HCT116 (cell line): ENCODE data around the gene FSD1. TPM values are rescaled to one million over a fixed set of nuclear protein-coding genes. Genes with fewer than 3 reads are reported as not detected.

Experiments used
- ATAC-seq: fragments of 200-7000 bp; cut with Tn5 transposase; 2 replicates; pipeline ENCODE4 v1.9.1; 2020; ENCODE audit warnings: mild to moderate bottlenecking, moderate library complexity
- BruUV-seq: library from RNA; stranded (reverse); fragments of 400-500 nt; replicated peaks from 2 replicates; lab custom pipeline; 2021; lab: Mats Ljungman, UMichigan
- CTCF ChIA-PET: fragments of 300-600 bp; sonication (Branson Sonifier 250); formaldehyde crosslinking; loops from one replicate; lab custom pipeline; 2021; ENCODE audit warnings: antibody characterized with exemption; lab: Charles Lee
- POLR2A ChIA-PET: fragments of 300-600, 350-600 bp; sonication (Branson Sonifier 250); formaldehyde crosslinking; loops from one replicate; lab custom pipeline; 2021; ENCODE audit warnings: antibody characterized with exemption; lab: Charles Lee
- RAD21 ChIA-PET, 2 experiments: fragments of 300-600 bp; sonication (Branson Sonifier 250); formaldehyde crosslinking; loops; one replicate each; lab custom pipeline; 2023; ENCODE audit warnings: low total read pairs in 2 of 2; ENCODE audit not compliant: uncharacterized antibody in 2 of 2, unreplicated experiment in 2 of 2, low non-redundant PET in 1 of 2; lab: Charles Lee
- DNase-seq: peaks from one replicate; pipeline ENCODE4 v3.0.0-alpha.2; 2010; ENCODE audit warnings: low read depth, low spot score
- H2AFZ ChIP-seq: fragments of 200-600 bp; shearing (Covaris generic), sonication (generic); 2 replicates; pipeline ENCODE4 v1.6.1; 2017; ENCODE audit warnings: low read depth, mixed run types, mixed read lengths, antibody characterized with exemption, low read length; ENCODE audit not compliant: poor library complexity, severe bottlenecking
- H3K27ac ChIP-seq: 2 replicates; pipeline ENCODE4 v1.5.1; 2012; ENCODE audit warnings: low read depth, low read length
- H3K27me3 ChIP-seq: fragments of 200-600 bp; sonication (generic); 2 replicates; pipeline ENCODE4 v1.6.1; 2016; ENCODE audit warnings: mixed run types, low read length, mixed read lengths; ENCODE audit not compliant: insufficient read depth
- H3K36me3 ChIP-seq, 2 experiments: fragments of 200-500 bp in 1 of 2; fragments of 200-600 bp in 1 of 2; sonication (Bioruptor generic) in 1 of 2; sonication (generic) in 1 of 2; 2 replicates each; pipeline versions ENCODE4 v1.5.1 to v1.6.1; 2014 to 2016; ENCODE audit warnings: low read length in 2 of 2, inconsistent platforms in 1 of 2, mixed read lengths in 1 of 2, mixed run types in 1 of 2; ENCODE audit not compliant: insufficient read depth in 2 of 2, control insufficient read depth in 1 of 2
- H3K4me1 ChIP-seq, 2 experiments: fragments of 200-600 bp in 1 of 2; sonication (generic) in 1 of 2; 2 replicates each; pipeline versions ENCODE4 v1.5.1 to v1.6.1; 2012 to 2017; ENCODE audit warnings: low read length in 2 of 2, inconsistent platforms in 1 of 2, mild to moderate bottlenecking in 1 of 2, mixed read lengths in 1 of 2, mixed run types in 1 of 2, moderate library complexity in 1 of 2; ENCODE audit not compliant: insufficient read depth in 2 of 2, control insufficient read depth in 1 of 2
- H3K4me2 ChIP-seq: fragments of 200-600 bp; sonication (generic); 2 replicates; pipeline ENCODE4 v1.6.1; 2017; ENCODE audit warnings: mixed run types, low read length, mixed read lengths
- H3K4me3 ChIP-seq, 2 experiments: fragments of 200-600 bp in 1 of 2; sonication (generic) in 1 of 2; replicated peaks in 1 of 2; 2 replicates each; pipeline ENCODE4 v1.5.1; 2011 to 2016; ENCODE audit warnings: low read length in 2 of 2, control low read depth in 1 of 2, low read depth in 1 of 2, mild to moderate bottlenecking in 1 of 2, mixed read lengths in 1 of 2, mixed run types in 1 of 2
- H3K79me2 ChIP-seq: fragments of 200-600 bp; sonication (generic); 2 replicates; pipeline ENCODE4 v1.6.1; 2017; ENCODE audit warnings: mild to moderate bottlenecking, mixed run types, low read length, moderate library complexity, mixed read lengths; ENCODE audit not compliant: insufficient read depth
- H3K9ac ChIP-seq: fragments of 200-600 bp; sonication (generic); 2 replicates; pipeline ENCODE4 v1.6.1; 2016; ENCODE audit warnings: low read length, mixed read lengths
- H3K9me2 ChIP-seq: fragments of 200-600 bp; sonication (generic), shearing (Covaris generic); 2 replicates; pipeline ENCODE4 v1.6.1; 2017; ENCODE audit warnings: mixed run types, mild to moderate bottlenecking, moderate library complexity; ENCODE audit not compliant: insufficient read depth
- H3K9me3 ChIP-seq, 2 experiments: fragments of 200-500 bp in 1 of 2; fragments of 200-600 bp in 1 of 2; sonication (Bioruptor generic) in 1 of 2; sonication (generic) in 1 of 2; 2 replicates each; pipeline ENCODE4 v1.6.1; 2014 to 2017; ENCODE audit warnings: low read length in 2 of 2, mixed read lengths in 2 of 2, inconsistent platforms in 1 of 2, low read depth in 1 of 2, mild to moderate bottlenecking in 1 of 2, mixed run types in 1 of 2, moderate library complexity in 1 of 2; ENCODE audit not compliant: control insufficient read depth in 1 of 2, insufficient read depth in 1 of 2
- H4K20me1 ChIP-seq: fragments of 200-600 bp; sonication (generic), shearing (Covaris generic); 2 replicates; pipeline ENCODE4 v1.6.1; 2017; ENCODE audit warnings: mixed run types, mild to moderate bottlenecking, moderate library complexity; ENCODE audit not compliant: insufficient read depth
- CBX3 ChIP-seq: IDR thresholded peaks from 2 replicates; pipeline ENCODE4 v1.6.1; 2012; ENCODE audit warnings: low read depth
- CEBPB ChIP-seq: IDR thresholded peaks from 2 replicates; pipeline ENCODE4 v1.6.1; 2012; ENCODE audit warnings: low read depth
- EZH2phosphoT487 ChIP-seq: fragments of 200-600 bp; IDR thresholded peaks from 2 replicates; pipeline ENCODE4 v1.6.1; 2018; ENCODE audit warnings: antibody characterized with exemption, borderline replicate concordance
- FOSL1 ChIP-seq: IDR thresholded peaks from 2 replicates; pipeline ENCODE4 v1.6.1; 2012; ENCODE audit warnings: low read depth
- JUND ChIP-seq: IDR thresholded peaks from 2 replicates; pipeline ENCODE4 v1.6.1; 2012
- POLR2AphosphoS5 ChIP-seq: IDR thresholded peaks from 2 replicates; pipeline ENCODE4 v1.6.1; 2011; ENCODE audit warnings: mild to moderate bottlenecking, low read depth, low read length, moderate library complexity
- SIN3A ChIP-seq: IDR thresholded peaks from 2 replicates; pipeline ENCODE4 v1.6.1; 2012; ENCODE audit warnings: low read depth
- SP1 ChIP-seq: IDR thresholded peaks from 2 replicates; pipeline ENCODE4 v1.6.1; 2012; ENCODE audit warnings: low read depth
- TCF7L2 ChIP-seq: IDR thresholded peaks from 2 replicates; pipeline ENCODE4 v1.7.0; 2011; ENCODE audit warnings: borderline replicate concordance, inconsistent platforms; ENCODE audit not compliant: insufficient read depth, insufficient read length; ENCODE audit errors: extremely low read depth
- ZNF274 ChIP-seq: fragments of 200-500 bp; sonication (Bioruptor generic); IDR thresholded peaks from 2 replicates; pipeline ENCODE4 v1.6.1; 2014; ENCODE audit warnings: mild to moderate bottlenecking, low read depth, low read length, inconsistent platforms
- intact Hi-C: fragments of 100-400 bp; cut with micrococcal nuclease; formaldehyde crosslinking; loops from 2 replicates; pipeline ENCODE4 v1.10.0; 2022
- total RNA-seq: library from RNA; stranded (reverse); gene quantifications from one replicate; pipeline ENCODE4 v1.2.1, GENCODE V29; 2021; ENCODE audit not compliant: unreplicated experiment
- TF ChIP-seq, protein P1 (sequence below): IDR thresholded peaks from 2 replicates; pipeline ENCODE4 v1.6.1; 2012
- TF ChIP-seq, protein P2 (sequence below), 3 experiments: fragments of 200-600 bp in 1 of 3; sonication (generic) in 1 of 3; IDR thresholded peaks in 2 of 3; conservative IDR thresholded peaks in 1 of 3; 2 replicates each; pipeline ENCODE4 v1.5.1; 2012 to 2017; ENCODE audit warnings: low read depth in 2 of 3, low read length in 2 of 3, antibody characterized with exemption in 1 of 3, borderline replicate concordance in 1 of 3, control low read depth in 1 of 3, mild to moderate bottlenecking in 1 of 3, mixed read lengths in 1 of 3, mixed run types in 1 of 3, moderate library complexity in 1 of 3; ENCODE audit not compliant: insufficient read depth in 1 of 3
- TF ChIP-seq, protein P3 (sequence below): IDR thresholded peaks from 2 replicates; pipeline ENCODE4 v1.6.1; 2012
- TF ChIP-seq, protein P4 (sequence below): IDR thresholded peaks from 2 replicates; pipeline ENCODE4 v1.6.1; 2012; ENCODE audit warnings: low read depth

FSD1 gene
- total RNA-seq, 1 experiment from 2014 or later = 20.1 TPM

DNA sequence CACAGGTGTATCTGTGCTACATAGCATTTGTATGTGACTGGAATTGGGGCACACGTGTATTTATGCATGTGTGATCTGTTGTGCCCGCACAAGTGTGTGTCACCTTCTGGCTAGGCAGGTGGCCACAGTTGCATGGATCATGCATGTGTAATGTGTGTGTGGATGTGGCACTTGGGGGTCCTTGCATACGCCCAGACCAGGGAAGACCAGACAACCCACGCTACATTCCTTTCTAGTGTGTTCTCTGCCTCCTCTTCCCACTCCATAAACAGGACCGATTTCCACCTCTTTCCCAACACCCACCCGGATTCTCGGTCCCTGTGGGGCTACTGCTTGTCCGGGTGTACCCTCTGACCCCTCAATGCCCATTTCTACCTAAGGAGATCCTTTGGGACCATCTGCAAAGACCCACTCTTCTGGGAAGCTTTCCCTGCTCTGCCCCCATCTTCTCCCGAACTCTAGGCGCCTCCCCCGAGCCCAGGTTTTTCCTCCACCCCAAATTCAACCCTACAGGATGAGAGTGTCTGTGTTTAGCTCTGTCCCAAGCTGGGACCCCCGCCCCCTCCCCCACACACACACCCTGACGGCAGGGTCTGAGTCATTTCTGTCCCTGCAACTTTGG lies 21.9 kb downstream of the FSD1 start:
- no peak overlapping the region for H3K27ac ChIP-seq
- no peak overlapping the region for H3K9ac ChIP-seq
- H3K36me3 ChIP-seq = no peaks in the 10 kb centered on the region
- no peaks in the 10 kb centered on the region for H3K9me3 ChIP-seq
- no peaks in the 10 kb centered on the region; the same call in 1 of the 2 replicates for H3K79me2 ChIP-seq
- no peaks in the 10 kb centered on the region for H4K20me1 ChIP-seq
- no peak overlapping the region for H3K4me3 ChIP-seq
- H3K4me1 ChIP-seq = peaks cover 7 to 20% of the 10 kb centered on the region in 2 experiments
- no peak for DNase-seq
- no peak overlapping the region for H3K4me2 ChIP-seq
- H3K27me3 ChIP-seq = no peaks in the 10 kb centered on the region
- TF ChIP-seq, protein P1, sequence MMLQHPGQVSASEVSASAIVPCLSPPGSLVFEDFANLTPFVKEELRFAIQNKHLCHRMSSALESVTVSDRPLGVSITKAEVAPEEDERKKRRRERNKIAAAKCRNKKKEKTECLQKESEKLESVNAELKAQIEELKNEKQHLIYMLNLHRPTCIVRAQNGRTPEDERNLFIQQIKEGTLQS = no peak
- TF ChIP-seq, protein P2, sequence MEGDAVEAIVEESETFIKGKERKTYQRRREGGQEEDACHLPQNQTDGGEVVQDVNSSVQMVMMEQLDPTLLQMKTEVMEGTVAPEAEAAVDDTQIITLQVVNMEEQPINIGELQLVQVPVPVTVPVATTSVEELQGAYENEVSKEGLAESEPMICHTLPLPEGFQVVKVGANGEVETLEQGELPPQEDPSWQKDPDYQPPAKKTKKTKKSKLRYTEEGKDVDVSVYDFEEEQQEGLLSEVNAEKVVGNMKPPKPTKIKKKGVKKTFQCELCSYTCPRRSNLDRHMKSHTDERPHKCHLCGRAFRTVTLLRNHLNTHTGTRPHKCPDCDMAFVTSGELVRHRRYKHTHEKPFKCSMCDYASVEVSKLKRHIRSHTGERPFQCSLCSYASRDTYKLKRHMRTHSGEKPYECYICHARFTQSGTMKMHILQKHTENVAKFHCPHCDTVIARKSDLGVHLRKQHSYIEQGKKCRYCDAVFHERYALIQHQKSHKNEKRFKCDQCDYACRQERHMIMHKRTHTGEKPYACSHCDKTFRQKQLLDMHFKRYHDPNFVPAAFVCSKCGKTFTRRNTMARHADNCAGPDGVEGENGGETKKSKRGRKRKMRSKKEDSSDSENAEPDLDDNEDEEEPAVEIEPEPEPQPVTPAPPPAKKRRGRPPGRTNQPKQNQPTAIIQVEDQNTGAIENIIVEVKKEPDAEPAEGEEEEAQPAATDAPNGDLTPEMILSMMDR (IDR thresholded peaks at IDR 0.05 in 2 of 3, conservative IDR thresholded peaks at IDR 0.05 in 1 of 3; ENCODE audit: borderline replicate concordance in 1 of 3, insufficient read depth in 1 of 3, low read depth in 2 of 3, low read length in 2 of 3) = no peak
- TF ChIP-seq SP1 (no peak), POLR2AphosphoS5 (no peak)
- TF ChIP-seq, protein P3, sequence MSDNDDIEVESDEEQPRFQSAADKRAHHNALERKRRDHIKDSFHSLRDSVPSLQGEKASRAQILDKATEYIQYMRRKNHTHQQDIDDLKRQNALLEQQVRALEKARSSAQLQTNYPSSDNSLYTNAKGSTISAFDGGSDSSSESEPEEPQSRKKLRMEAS = no peak
- no TSS peak for BruUV-seq
- ChIA-PET RAD21 (no interaction called here), POLR2A (no interaction called here), CTCF (no interaction called here)
- H2AFZ ChIP-seq = no peak overlapping the region
- intact Hi-C loops = no loop called here
- no peak for ATAC-seq
- H3K9me2 ChIP-seq = no peaks in the 10 kb centered on the region

DNA sequence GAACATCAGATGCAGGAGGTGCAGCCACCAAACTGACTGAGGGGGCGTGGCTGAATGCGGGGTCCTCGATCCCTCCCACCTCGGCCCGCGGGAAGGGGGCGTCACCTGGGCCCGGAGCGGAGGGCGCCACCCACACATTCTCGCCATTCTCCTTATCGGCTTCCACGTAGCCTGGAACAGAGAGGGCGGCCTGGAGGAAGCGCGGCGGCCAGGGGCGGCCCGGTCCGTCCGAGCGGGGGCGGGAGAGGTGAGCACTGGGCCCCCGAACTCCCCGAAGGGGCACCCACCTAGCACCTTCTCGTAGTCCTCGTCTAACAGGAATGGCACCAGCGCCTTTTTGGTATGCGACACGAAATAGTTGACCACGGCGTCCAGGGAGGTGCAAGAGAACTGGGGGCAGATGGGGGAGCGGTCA lies 22.4 kb downstream of the FSD1 start:
- H4K20me1 ChIP-seq = no peaks in the 10 kb centered on the region
- no TSS peak for BruUV-seq
- DNase-seq = no peak
- no peak overlapping the region; the same call in 1 of the 2 replicates for H3K27ac ChIP-seq
- ChIA-PET RAD21 (no interaction called here), POLR2A (no interaction called here), CTCF (no interaction called here)
- H3K4me1 ChIP-seq = peaks cover 7 to 20% of the 10 kb centered on the region in 2 experiments
- no peaks in the 10 kb centered on the region for H3K9me2 ChIP-seq
- no peak for ATAC-seq
- H3K27me3 ChIP-seq = no peaks in the 10 kb centered on the region
- intact Hi-C loops = no loop called here
- no peak overlapping the region for H3K4me3 ChIP-seq
- H3K4me2 ChIP-seq = no peak overlapping the region
- no peaks in the 10 kb centered on the region for H3K9me3 ChIP-seq
- no peaks in the 10 kb centered on the region for H3K36me3 ChIP-seq
- no peak overlapping the region for H2AFZ ChIP-seq
- H3K79me2 ChIP-seq = no peaks in the 10 kb centered on the region; the same call in 1 of the 2 replicates
- no peak overlapping the region for H3K9ac ChIP-seq
- TF ChIP-seq SIN3A (no peak), FOSL1 (no peak), TCF7L2 (no peak), CEBPB (no peak), JUND (no peak), ZNF274 (no peak), CBX3 (no peak), EZH2phosphoT487 (no peak)
- TF ChIP-seq, protein P4, sequence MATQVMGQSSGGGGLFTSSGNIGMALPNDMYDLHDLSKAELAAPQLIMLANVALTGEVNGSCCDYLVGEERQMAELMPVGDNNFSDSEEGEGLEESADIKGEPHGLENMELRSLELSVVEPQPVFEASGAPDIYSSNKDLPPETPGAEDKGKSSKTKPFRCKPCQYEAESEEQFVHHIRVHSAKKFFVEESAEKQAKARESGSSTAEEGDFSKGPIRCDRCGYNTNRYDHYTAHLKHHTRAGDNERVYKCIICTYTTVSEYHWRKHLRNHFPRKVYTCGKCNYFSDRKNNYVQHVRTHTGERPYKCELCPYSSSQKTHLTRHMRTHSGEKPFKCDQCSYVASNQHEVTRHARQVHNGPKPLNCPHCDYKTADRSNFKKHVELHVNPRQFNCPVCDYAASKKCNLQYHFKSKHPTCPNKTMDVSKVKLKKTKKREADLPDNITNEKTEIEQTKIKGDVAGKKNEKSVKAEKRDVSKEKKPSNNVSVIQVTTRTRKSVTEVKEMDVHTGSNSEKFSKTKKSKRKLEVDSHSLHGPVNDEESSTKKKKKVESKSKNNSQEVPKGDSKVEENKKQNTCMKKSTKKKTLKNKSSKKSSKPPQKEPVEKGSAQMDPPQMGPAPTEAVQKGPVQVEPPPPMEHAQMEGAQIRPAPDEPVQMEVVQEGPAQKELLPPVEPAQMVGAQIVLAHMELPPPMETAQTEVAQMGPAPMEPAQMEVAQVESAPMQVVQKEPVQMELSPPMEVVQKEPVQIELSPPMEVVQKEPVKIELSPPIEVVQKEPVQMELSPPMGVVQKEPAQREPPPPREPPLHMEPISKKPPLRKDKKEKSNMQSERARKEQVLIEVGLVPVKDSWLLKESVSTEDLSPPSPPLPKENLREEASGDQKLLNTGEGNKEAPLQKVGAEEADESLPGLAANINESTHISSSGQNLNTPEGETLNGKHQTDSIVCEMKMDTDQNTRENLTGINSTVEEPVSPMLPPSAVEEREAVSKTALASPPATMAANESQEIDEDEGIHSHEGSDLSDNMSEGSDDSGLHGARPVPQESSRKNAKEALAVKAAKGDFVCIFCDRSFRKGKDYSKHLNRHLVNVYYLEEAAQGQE = no peak
- TF ChIP-seq, protein P3 = no peak
